Loucy (cell line): ENCODE results near the gene COL11A2.

Experiments used
- CTCF ChIP-seq: fragments of 200-600 bp; sonication (generic); conservative IDR thresholded peaks from 2 replicates; pipeline ENCODE4 v1.5.1; 2014; ENCODE audit warnings: mild to moderate bottlenecking, antibody characterized with exemption, low read length
- EZH2phosphoT487 ChIP-seq: fragments of 200-600 bp; IDR thresholded peaks from 2 replicates; pipeline ENCODE4 v1.6.1; 2018; ENCODE audit warnings: antibody characterized with exemption, mild to moderate bottlenecking, moderate library complexity, borderline replicate concordance

GRCh38 chr6:33165581-33166258 is 26.5 kb downstream of the COL11A2 start:
- TF ChIP-seq CTCF (no peak), EZH2phosphoT487 (no peak)
